ENCODE measurements around the gene ATE1.

The ATE1 gene

GRCh38 chr10:121879476-121879875, 48.4 kb downstream of the ATE1 start:
- DNase-seq (ENCODE audit: low spot score) = no peak

GRCh38 chr10:121873236-121873635, 54.6 kb downstream of the ATE1 start:
- DNase-seq (ENCODE audit: low spot score) = no peak

GRCh38 chr10:121870413-121870812, 57.4 kb downstream of the ATE1 start:
- DNase-seq (ENCODE audit: low spot score) = no peak

- no peak for DNase-seq (ENCODE audit: low spot score)
Measured at GRCh38 chr10:121865554-121865953, 62.3 kb downstream of the ATE1 start.

- DNase-seq (ENCODE audit: low spot score) = no peak
Measured at GRCh38 chr10:121864653-121865052, 63.2 kb downstream of the ATE1 start.

- no peak for DNase-seq (ENCODE audit: low spot score)
Measured at GRCh38 chr10:121864168-121864567, 63.7 kb downstream of the ATE1 start.

GRCh38 chr10:121862649-121863048, 65.2 kb downstream of the ATE1 start:
- DNase-seq (ENCODE audit: low spot score) = no peak

GRCh38 chr10:121862042-121862441, 65.8 kb downstream of the ATE1 start:
- no peak for DNase-seq (ENCODE audit: low spot score)

- no peak for DNase-seq (ENCODE audit: low spot score)
Measured at GRCh38 chr10:121860810-121861209, 67.0 kb downstream of the ATE1 start.

- DNase-seq (ENCODE audit: low spot score) = no peak
Measured at GRCh38 chr10:121854809-121855445, 72.9 kb downstream of the ATE1 start.

GRCh38 chr10:121853950-121854349, 73.9 kb downstream of the ATE1 start:
- DNase-seq (ENCODE audit: low spot score) = no peak

- DNase-seq (ENCODE audit: low spot score) = no peak
Measured at GRCh38 chr10:121851786-121852185, 76.0 kb downstream of the ATE1 start.

GRCh38 chr10:121848082-121848481, 79.7 kb downstream of the ATE1 start:
- DNase-seq (ENCODE audit: low spot score) = no peak

GRCh38 chr10:121846555-121846954, 81.3 kb downstream of the ATE1 start:
- no peak for DNase-seq (ENCODE audit: low spot score)

- no peak for DNase-seq (ENCODE audit: low spot score)
Measured at GRCh38 chr10:121845044-121845784, 82.6 kb downstream of the ATE1 start.

- DNase-seq (ENCODE audit: low spot score) = no peak
Measured at GRCh38 chr10:121844537-121844936, 83.3 kb downstream of the ATE1 start.

- no peak for DNase-seq (ENCODE audit: low spot score)
Measured at GRCh38 chr10:121843379-121843778, 84.5 kb downstream of the ATE1 start.

GRCh38 chr10:121841862-121842261, 86.0 kb downstream of the ATE1 start:
- DNase-seq (ENCODE audit: low spot score) = no peak

GRCh38 chr10:121838931-121839330, 88.9 kb downstream of the ATE1 start:
- DNase-seq (ENCODE audit: low spot score) = no peak

- DNase-seq (ENCODE audit: low spot score) = no peak
Measured at GRCh38 chr10:121838149-121838548, 89.7 kb downstream of the ATE1 start.

GRCh38 chr10:121836171-121836570, 91.7 kb downstream of the ATE1 start:
- DNase-seq (ENCODE audit: low spot score) = no peak

- no peak for DNase-seq (ENCODE audit: low spot score)
Measured at GRCh38 chr10:121835376-121835775, 92.5 kb downstream of the ATE1 start.

- no peak for DNase-seq (ENCODE audit: low spot score)
Measured at GRCh38 chr10:121834757-121835156, 93.1 kb downstream of the ATE1 start.

GRCh38 chr10:121833387-121833786, 94.4 kb downstream of the ATE1 start:
- DNase-seq (ENCODE audit: low spot score) = no peak

Measured in putamen (tissue), 1 donor.